NCI-H446 (cell line): Measurements from ENCODE around the gene GATA6.

Experiments used
- DNase-seq, 2 experiments: peaks; one replicate each; lab custom pipeline; 2025; lab: John Stamatoyannopoulos, UW

GATA6 gene

GRCh38 chr18:22166069-22166950, 3.1 kb upstream of the GATA6 start:
- DNase-seq = no peak

DNA sequence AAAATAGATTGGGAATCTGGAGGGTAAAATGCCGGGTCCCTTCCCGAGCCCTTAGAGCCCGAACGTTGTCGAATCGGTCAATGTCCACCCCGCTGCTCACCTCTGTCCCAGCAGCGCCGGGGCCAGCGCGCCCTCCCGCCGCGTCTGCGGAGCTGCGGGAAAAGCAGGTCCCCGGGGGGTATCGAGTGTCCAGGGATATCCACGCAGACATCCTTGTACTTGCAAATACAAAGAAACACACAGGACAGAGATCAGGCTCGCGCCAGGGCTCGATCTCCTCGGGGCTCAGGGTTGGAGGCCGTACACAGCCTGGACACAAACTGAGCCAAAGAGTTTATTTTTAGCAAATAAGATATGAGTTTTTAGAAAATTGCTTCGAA, 2.3 kb upstream of the GATA6 start:
- no peak for DNase-seq

DNA sequence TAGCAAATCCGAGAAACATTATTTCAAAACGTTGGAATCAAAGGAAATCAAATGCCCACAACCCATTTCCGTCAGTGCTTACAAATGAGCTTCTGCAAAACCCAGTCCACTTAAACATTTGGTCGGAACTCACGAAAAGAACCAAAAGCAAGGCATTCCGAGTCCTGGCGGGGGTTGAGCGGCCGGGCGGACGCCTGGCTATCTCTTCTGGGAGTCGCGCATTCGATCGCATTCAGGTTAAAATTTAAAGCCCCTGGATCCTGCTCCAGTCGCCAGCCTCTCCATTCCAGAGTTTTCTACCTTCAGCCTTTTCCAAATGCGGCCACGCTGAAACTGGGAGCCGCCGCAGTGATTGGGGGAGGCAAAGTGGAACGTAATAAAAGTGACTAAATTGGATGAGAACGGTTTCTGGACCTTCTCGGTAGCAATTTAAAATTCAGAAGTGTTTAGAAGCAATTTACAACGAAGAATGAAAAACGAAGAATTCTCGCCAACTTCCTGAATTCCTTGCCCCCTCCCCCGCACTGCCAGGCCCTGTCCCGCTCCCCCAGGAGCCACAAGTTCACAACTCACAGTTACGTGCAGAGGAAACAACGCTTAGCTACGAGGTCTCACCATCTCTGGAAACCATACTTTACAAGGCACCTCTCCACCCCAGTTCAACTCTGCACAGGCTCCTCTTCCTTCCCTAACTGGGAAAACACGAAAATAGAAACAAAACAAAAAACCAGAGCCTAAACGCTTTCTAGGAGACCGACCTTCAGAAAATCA, 1.7 kb upstream of the GATA6 start:
- DNase-seq = no peak

- DNase-seq = no peak
Measured at GRCh38 chr18:22168360-22168921, 948 bp upstream of the GATA6 start.

GRCh38 chr18:22169889-22170420, 566 bp downstream of the GATA6 start:
- DNase-seq = no peak

DNA sequence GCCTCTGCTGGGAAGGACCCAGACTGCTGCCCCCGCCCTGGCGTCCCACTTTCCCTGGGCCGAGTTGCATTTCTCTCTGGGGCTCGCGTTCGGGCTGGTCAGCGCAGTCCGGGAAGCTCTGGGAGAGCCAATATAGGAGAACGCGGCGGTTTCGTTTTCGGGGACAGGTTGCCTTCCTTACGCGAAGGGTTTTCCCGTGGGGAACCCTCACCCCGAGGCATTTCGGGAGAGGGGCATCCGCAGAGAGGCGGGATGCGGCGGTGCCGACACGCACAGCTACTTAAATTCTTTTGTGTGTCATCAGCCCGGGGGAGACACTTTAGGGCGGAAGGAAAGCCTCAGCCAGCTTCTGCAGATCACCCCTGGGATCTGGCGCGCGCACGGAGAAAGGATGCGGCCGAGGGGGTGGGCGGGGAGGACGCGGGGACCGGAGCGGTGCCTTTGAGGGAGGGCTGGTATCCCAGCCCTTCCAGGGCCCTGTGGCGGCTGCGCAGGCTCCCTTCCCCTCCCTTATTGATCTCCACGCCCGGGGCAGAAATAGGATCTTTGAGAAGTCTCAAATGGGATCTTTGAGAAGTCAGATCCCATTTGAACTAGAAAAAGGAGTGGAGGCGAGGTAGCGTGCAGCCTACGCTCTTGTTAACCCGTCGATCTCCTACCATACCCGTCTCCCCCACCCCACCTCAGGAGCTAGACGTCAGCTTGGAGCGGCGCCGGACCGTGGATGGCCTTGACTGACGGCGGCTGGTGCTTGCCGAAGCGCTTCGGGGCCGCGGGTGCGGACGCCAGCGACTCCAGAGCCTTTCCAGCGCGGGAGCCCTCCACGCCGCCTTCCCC, 1.2 kb downstream of the GATA6 start:
- DNase-seq = no peak

- no peak for DNase-seq
Measured at GRCh38 chr18:22171258-22172119, 2.1 kb downstream of the GATA6 start.

DNA sequence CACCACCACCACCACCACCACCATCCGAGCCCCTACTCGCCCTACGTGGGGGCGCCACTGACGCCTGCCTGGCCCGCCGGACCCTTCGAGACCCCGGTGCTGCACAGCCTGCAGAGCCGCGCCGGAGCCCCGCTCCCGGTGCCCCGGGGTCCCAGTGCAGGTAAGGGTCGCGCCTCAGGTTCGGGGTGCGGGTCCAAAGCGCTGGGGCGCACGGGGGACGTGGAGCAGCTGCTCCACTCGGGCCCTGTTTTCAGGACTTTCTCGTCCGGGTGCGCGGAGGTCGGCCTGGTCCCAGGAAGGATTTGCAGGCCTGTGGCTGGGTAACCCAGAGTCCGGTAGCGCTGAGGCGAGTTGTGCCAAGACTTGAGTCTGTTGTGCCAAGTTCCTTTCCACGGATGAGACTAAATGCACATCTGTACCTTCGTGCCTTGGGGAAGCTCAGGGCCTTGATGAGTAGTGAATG, 2.8 kb downstream of the GATA6 start:
- DNase-seq = no peak

GRCh38 chr18:22172594-22173049, 3.2 kb downstream of the GATA6 start:
- no peak for DNase-seq

- DNase-seq = no peak
Measured at GRCh38 chr18:22173221-22173927, 4.0 kb downstream of the GATA6 start.

DNA sequence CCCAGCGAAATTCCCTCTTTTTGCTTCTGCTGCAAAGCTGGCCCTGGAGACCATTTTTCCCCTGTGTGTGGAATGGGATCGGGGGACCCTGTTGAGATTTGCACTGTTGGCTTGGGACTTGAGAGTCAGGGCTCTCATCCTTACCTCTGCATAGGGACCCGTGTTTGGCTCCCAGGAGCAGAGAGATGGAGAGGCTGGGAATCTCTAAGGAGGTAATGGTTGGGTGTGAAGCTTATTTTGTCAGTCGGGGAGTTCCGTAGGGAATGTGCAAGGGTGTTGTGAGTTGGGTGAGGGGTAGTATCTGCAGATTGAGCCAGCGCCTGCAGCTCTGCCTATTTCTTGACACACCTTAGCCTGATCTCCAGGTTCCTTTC, 4.5 kb downstream of the GATA6 start:
- DNase-seq = no peak

DNA sequence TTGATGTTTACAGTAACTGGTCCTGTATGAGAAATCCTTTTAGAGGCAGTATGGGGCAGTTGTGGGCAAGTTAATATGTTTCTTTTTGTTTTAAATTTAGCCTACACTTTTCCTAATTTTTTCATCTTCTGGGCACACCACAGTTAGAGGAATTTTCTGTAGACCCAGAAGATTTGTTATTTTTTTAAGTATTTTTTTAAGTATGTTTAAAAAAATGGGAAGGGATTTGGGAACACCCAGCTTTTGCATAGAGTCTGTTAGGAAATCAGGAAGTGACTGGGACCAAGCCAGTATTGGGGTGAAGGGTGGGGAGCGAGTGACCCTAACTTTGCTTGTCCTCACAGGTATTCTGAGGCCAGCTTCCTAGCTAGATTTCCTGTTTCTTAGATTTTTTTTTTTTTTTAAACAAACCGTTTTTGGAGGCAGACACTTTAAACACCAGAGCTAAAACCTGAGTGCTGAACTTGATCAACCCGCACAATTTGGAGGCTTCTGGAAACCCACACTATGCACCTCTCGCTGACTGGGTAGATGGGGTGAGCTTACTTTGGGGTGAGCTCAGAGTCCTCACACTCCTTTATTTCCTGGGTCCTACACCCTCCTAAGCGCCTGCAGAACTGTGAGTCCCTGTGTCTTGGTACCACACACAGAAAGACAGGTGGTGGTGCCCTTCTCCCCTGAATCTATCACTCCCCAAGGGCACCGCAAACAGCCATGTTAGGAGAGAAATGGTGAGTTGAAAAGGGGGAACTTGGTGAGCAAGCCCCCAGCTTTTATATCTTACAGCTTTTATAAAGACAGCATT, 5.2 kb downstream of the GATA6 start:
- no peak for DNase-seq

DNA sequence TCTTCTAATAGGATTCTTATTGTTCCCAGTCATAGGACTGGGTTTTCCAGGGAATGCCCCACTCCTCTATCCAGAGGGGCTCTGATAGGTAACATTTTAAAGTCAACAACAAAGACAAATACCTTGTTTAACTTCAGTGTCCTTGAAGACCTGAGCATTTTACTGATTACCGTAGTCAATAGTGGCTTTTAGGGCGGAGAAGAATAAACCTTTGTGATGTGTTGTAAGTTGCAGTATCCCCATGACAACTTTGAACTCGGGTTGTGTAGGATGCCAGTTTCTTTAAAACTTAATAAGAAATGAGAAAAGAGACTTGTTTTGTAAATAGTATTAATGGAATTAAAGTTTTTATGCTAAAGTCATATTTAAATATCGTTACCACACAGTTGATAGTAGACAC, 6.0 kb downstream of the GATA6 start:
- no peak for DNase-seq

- DNase-seq = no peak
Measured at GRCh38 chr18:22176420-22177326, 7.3 kb downstream of the GATA6 start.

DNA sequence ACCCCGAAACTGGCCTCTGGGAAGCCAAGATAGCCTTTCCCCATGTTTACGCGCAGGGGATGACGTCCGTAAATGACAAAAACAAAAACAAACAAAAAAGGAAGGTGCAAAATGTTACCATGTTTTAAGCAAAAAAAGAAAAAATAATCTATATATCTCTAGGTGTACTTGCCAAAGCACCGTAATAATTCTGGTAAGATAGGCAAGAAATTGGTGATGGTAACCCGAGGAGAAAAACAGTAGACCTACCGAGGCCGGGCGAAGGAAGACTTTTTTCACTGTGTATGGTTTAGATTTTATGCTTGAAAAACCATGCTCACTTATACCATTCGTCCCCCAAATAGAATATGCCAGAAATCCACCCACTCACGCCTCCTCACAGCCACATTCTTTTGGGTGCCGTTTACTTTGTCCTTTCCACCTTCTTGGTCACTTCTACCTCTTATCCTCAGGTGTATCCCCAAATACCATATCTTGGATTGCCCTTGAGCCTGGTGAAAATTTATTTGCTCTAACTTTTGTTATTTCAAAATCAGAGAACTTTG, 8.0 kb downstream of the GATA6 start:
- DNase-seq = no peak

- no peak for DNase-seq
Measured at GRCh38 chr18:22179174-22179573, 9.8 kb downstream of the GATA6 start.

GRCh38 chr18:22179631-22180030, 10.2 kb downstream of the GATA6 start:
- DNase-seq = no peak

DNA sequence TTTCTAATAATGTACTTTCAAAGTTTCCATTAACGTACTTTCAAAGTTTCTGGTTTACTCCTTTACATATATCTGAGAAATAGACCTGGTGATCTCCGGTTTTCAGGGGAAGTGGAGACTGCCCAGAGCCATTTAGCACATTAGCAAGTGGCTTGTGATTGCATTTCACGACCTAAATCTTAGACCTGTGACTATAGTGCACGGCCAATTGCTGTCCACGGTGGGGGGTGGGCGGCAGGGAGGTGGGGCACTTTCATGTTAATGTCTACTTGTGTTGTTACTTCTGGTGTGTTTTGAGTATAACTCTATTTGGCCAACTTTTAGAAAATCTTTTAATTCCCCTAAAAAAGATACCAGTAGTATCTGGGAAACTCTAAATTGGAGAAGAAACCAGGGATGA, 11.3 kb downstream of the GATA6 start:
- DNase-seq = no peak
